HK-2 (cell line): ENCODE results near the gene MIB1.
A peak's percentile ranks its signal among the peaks of the same experiment; 100 is the strongest.

Experiments used
- DNase-seq: peaks from one replicate; pipeline ENCODE4 v3.0.0-alpha.2; 2018; ENCODE audit not compliant: unreplicated experiment

The MIB1 gene

GRCh38 chr18:21894619-21895367 is 154.2 kb downstream of the MIB1 start:
- no peak for DNase-seq

DNA sequence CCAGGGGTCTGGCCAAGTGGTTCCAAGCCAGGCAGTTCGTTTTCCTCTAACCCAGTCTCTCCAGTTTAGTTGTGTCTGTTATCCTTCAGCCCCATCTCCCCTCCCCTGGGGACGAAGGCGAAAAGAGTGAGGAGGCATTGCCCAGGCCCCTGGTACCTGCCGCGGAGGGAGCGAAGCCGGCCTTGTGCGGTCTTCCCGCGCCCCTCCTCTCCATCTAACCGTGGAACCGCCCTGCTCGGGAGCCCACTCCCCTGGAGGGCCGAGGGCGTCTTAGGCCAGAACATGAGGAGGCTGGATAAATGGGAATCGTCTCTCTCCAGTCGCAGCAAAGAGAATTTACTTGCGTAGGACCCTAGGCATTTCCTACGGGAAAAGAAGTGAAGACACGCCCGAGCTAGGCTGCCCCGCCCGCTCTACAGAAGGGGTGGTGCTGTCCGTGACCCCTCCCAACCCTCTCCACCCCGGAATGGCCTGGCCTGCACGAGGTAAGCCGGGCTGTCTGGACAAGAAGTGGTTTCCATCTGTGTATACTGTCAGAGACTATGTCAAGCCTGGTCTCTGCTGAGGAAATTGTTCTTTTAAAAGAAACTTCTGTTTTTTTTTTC is 156.2 kb downstream of the MIB1 start:
- DNase-seq: no peak

DNA sequence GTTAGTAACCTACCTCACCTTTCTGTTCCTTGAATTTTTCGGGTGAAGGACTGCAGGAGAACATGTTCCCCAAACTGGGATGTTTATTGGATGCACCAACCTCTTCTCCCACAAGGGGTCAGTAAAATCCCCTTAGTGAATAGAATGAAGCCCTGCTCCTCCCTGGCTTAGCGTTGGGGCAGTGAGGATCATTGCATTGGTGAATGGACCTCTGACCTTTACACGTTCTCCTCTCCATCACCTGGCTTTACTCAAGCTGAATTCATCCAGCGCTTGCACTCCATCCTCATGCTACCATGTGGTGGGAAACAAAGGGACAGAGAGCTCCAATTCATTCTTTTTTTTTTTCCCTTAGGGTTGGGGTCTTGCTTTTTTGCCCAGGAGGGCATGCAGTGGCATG is 157.2 kb downstream of the MIB1 start:
- peak; percentile 10 for DNase-seq

DNA sequence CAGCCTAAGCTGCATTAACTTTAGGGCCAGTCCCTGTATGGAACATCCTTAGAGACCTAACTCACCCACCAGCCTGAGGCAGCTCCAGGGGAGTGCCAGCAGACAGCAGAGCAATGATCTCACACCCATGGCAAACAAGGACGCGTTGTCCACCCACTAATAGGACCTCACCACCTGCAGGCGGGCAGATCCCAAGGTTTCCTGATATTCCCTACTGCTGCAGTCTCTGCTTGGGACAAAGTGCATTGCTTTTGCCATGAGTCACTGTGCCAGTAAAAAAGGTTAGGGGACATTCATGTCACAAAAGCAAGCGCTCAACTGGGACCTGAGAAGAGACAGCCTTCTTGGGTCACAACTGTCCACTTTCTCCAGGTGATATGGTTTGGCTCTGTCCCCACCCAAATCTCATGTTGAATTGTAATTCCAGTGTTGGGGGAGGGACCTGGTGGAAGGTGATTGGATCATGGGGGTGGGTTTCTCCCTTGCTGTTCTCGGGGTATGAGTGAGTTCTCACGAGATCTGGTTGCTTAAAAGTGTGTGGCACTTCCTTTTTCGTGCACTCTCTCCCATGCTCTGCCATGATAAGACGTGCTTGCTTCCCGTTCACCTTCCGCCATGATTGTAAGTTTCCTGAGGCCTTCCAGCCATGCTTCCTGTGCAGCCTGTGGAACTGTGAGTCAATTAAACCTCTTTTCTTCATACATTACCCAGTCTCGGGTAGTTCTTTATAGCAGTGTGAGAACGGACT is 160.2 kb downstream of the MIB1 start:
- DNase-seq: no peak

DNA sequence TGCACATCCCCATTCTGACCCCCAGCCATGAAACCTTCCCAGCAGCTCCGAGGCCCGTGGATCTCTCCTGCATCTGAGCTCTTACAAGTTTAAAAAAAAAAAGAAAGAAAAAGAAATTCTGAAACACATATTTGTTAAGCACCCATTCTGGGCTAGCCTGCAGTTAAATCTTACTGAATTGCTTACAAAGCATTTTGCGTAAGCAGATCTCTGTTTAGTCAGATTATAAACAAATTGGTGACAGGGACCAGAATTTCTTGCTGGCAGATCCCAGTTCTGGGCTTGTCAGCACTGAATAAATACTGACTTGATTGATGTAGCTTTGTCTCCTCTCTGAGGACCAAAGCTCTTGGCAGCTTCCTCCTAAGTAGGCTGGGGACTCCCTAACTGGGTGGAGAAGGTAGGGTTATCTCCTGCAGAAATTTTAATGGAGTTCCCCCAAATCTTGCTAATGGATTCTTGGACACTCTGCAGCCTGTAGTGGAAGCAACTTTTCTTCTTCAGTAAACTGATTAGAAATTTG is 160.9 kb downstream of the MIB1 start:
- no peak for DNase-seq

DNA sequence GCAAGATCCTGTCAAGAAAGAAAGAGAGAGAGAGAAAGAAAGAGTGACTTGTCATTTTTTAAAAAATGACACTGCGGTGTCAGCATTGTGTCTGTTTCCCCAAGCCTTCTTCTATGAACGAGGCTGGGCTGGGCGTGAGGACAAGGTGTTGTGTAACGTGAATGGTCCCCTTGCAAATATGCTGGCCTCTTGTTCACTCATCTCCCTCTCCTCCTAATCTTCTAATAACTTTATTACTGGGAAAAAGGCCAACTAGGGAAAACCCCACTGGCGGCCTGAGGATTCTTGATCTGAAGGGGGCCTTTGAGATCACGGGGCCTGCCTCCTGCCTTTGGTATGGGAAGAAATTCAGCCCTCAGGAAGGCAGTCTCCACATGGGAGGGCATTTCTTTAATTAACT is 163.1 kb downstream of the MIB1 start:
- no peak for DNase-seq

DNA sequence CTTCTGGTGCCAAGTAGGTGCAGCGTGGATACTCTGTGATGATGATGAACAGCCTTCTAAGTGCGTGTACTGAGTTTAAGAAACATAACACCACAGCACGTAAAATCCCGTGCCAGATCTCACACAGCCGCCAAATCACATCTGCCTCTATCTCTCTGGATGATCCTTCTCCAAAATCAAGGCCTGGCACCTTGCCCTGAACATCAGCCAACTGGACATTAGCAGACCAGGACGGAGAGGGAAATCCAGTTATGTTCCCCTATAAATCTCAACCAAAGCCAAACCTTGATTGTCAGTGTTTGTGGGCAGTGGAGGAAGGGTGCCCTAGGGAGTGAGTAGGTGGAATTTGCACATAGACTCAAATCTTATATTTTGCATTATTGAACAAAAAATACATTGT is 164.3 kb downstream of the MIB1 start:
- no peak for DNase-seq

- DNase-seq: no peak
These were observed 166.9 kb downstream of the MIB1 start for GRCh38 chr18:21907451-21907850.

GRCh38 chr18:21908711-21909110 is 168.1 kb downstream of the MIB1 start:
- no peak for DNase-seq

DNA sequence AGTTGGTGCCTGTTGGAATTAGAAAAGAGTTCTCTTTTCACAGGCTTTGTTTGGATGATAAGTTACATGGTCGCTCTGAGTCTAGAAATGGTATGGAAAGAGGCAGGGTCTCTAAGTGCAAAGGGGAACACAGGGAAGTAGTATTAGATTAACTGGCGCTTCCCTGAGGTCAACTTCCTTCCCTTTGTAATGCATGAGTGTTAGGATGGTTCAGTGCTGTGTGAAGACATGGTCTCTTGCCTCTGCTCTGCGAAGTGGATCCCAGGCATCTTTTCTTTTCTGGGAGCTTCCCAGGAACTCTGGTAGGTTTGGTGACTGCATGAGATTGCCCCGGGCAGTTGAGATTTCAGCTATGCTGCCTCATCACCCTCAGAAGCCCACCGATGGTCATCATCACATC is 170.3 kb downstream of the MIB1 start:
- no peak for DNase-seq

DNA sequence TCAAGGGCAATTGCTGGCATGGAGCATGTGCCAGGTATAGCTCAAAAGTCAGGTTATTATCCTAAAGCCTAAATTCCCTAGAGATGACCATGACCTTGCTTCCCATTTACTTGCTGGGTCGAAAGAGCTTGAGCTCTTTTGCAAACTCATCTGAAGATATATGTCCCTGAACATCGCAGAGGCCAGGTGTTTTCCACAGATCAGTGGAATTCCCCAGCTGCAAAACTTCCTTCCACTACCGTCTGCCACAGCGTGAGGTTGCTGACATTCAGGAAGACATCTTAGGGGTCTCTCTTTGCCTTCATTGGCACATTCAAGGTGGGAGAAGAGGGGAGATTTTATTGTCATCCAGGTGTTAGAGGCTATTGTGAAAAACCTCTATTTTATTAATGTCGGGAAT is 171.0 kb downstream of the MIB1 start:
- DNase-seq: no peak

GRCh38 chr18:21912339-21913239 is 172.0 kb downstream of the MIB1 start:
- no peak for DNase-seq

DNA sequence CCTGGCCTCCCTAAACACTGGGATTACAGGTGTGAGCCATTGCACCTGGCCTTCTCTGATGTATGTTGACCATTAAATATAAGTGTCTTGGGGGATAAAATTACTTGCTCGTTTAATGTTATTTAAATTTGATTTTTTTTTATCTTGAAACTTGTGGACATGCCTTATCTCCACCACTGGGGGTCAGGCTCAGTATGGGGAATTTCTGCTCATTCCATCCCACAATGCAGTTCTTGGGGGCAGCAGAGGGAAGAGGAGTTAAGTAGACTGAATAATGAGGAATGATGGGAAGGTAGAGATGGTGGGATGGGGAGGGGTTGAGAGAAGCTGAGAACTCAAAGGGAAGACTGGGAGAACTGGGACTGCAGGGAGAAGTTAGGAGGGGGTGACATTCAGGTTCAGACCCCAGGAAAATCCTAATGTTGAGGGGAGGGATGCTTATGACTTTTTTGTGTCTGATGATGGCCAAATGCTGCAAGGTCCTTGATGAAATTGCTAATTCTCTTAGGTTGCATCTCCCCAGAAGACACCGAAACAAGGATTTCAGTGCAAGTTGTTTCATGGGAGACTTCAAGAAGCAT is 174.2 kb downstream of the MIB1 start:
- peak; percentile 3 for DNase-seq

DNA sequence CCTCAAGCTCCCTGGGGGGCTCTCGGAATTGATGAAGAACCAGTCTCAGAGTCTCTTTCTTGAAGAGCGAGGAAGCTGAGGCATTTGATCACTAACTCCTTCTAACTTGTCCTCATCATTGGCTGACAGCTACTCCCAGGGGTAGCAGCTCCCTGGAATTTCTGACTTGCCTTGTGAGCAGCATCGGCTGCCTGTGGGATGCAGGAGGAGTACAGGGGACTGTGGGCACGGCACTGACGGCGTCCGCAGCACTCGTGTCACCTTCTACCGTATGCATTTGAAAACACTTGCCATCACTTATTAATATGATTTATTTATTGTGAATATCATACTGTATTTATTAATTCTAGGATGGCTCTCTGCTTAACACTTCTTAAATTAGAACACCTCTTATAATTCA is 175.0 kb downstream of the MIB1 start:
- no peak for DNase-seq

GRCh38 chr18:21916594-21916993 is 176.0 kb downstream of the MIB1 start:
- no peak for DNase-seq

GRCh38 chr18:21918693-21919092 is 178.1 kb downstream of the MIB1 start:
- no peak for DNase-seq
